Testis (tissue), 2 donors: Measurements from ENCODE around the gene TMEM119.

ENCODE experiments used
- CTCF ChIP-seq, 3 experiments: fragments of 450-650 bp in 2 of 3; fragments of 200-600 bp in 1 of 3; sonication (generic) in 1 of 3; IDR thresholded peaks; one replicate each; pipeline ENCODE4 v1.5.1; 2016 to 2019; ENCODE audit warnings: antibody characterized with exemption in 3 of 3, mild to moderate bottlenecking in 2 of 3, moderate library complexity in 1 of 3
- POLR2A ChIP-seq: fragments of 450-650 bp; IDR thresholded peaks from one replicate; pipeline ENCODE4 v1.6.1; 2017; ENCODE audit warnings: antibody characterized with exemption, mild to moderate bottlenecking, moderate library complexity

GRCh38 chr12:108580531-108580930, 17.4 kb downstream of the TMEM119 start:
- TF ChIP-seq CTCF (IDR thresholded peaks at IDR 0.05) (no peak), POLR2A (no peak)
